ENCODE measurements around the gene KDM3B.

The KDM3B gene

GRCh38 chr5:138391859-138392386 lies 39.4 kb downstream of the KDM3B start:
- DNase-seq: no peak

- no peak for DNase-seq
Measured at GRCh38 chr5:138402640-138403039, 50.2 kb downstream of the KDM3B start.

- no peak for DNase-seq
Measured at GRCh38 chr5:138408023-138408422, 55.5 kb downstream of the KDM3B start.

GRCh38 chr5:138410996-138411640 lies 58.6 kb downstream of the KDM3B start:
- DNase-seq: peak in 1 of 2 donors; percentile 40

GRCh38 chr5:138418444-138418843 lies 66.0 kb downstream of the KDM3B start:
- DNase-seq: no peak

- DNase-seq: no peak
Measured at GRCh38 chr5:138425079-138425478, 72.6 kb downstream of the KDM3B start.

- DNase-seq: peak in 1 of 2 donors; percentile 7
Measured at GRCh38 chr5:138435943-138436342, 83.5 kb downstream of the KDM3B start.

GRCh38 chr5:138438003-138438723 lies 85.7 kb downstream of the KDM3B start:
- no peak for DNase-seq

GRCh38 chr5:138438724-138439476 lies 86.4 kb downstream of the KDM3B start, which contains the start of gene REEP2:
Gene REEP2, plus strand, starts transcription at chr5:138439057. Its CDS starts 152 bp downstream, at chr5:138439209.
- peak; percentile 43 to 47 for DNase-seq

- DNase-seq: no peak
Measured at GRCh38 chr5:138439477-138440158, 87.1 kb downstream of the KDM3B start.

- DNase-seq: no peak
Measured at GRCh38 chr5:138440159-138441073, 87.9 kb downstream of the KDM3B start.

- DNase-seq: no peak
Measured at GRCh38 chr5:138441221-138441620, 88.7 kb downstream of the KDM3B start.

GRCh38 chr5:138444078-138444773 lies 91.7 kb downstream of the KDM3B start:
- DNase-seq: no peak

- DNase-seq: no peak
Measured at GRCh38 chr5:138444774-138445546, 92.5 kb downstream of the KDM3B start.

GRCh38 chr5:138445547-138446271 lies 93.2 kb downstream of the KDM3B start:
- no peak for DNase-seq

- no peak for DNase-seq
Measured at GRCh38 chr5:138448070-138448469, 95.6 kb downstream of the KDM3B start.

GRCh38 chr5:138448481-138449398 lies 96.3 kb downstream of the KDM3B start:
- no peak for DNase-seq

- DNase-seq: peak; percentile 74 to 97
Measured at GRCh38 chr5:138449501-138450239, 97.2 kb downstream of the KDM3B start.
